HT-29 (cell line): Measurements from ENCODE around the gene C16orf95. TPM values are rescaled to one million over a fixed set of nuclear protein-coding genes. Genes with fewer than 3 reads are reported as not detected.
"Not testable (repeated sequence)": the region's sequence is repeated elsewhere in the genome, so short reads cannot be mapped to it uniquely, and the experiment has no call there.

Experiments
- DNase-seq: peaks from one replicate; pipeline ENCODE4 v3.0.0-alpha.2; 2015; ENCODE audit warnings: low spot score
- total RNA-seq: library from RNA; depleted of rRNA; stranded (reverse); fragments of >200 nt; shearing (Covaris generic); gene quantifications from 2 replicates; pipeline ENCODE4 v1.2.3, GENCODE V29; 2014

The C16orf95 gene
- total RNA-seq, 1 experiment from 2014 or later, result 1.7 TPM

DNA sequence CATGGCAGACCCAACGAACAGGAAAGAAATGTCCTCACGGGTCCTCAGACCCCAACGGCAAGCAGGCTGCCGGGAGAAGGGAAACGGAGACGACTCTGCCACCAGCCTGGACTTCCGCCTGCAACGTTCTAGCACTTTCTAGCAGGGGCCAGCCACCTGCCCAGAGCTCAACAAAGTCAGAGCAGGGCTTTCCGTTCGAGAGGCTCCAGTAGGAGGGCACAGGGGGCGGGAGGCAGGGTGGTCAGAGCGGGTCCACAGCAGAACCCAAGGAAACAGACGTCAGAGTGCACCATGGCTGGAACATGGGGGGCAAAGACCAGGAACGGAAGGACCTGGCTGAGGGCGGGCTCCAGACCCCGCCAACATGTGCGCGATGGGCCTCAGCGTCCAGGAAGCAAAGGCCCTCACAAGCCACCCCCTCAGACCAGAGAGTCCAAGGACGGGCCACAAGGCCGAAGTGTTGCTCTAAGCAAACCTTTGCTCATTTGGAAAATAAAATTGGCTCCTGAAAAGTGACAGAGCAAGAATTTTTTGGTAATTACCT is 29.4 kb upstream of the C16orf95 start:
- no peak for DNase-seq

DNA sequence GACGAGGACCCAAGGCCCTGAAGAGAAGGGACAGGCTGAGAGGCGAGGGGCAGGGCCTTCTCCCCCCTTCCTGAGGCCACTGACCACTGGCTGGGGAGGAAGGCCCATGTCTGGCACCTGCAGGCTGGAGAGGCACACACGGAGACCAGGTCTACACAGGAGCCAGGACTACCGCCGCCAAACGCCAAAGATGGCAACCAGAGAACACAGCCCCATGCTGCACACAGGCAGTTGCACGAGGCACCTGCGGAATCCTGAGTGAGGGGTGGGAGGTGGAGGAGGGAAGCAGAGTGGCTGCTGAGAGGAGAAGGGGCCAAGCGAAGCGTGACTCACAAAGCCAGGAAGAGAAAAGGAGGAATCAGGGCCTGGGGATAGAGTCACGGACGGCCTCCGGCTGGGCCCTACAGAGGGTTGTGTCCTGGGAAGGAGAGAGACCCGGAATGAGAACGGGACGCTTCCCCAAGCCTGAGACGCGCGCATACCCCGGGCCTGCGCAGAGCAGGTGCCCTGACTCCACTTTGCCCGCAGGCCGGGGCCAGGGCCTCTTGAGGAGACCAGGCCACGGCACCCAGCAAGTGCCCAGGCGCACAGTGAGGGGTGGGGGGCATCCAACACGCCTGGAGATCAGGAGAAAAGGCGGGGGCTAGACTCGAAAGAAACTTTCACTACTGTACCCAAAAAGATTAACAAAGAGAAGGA is 28.7 kb upstream of the C16orf95 start:
- DNase-seq, result no peak

DNA sequence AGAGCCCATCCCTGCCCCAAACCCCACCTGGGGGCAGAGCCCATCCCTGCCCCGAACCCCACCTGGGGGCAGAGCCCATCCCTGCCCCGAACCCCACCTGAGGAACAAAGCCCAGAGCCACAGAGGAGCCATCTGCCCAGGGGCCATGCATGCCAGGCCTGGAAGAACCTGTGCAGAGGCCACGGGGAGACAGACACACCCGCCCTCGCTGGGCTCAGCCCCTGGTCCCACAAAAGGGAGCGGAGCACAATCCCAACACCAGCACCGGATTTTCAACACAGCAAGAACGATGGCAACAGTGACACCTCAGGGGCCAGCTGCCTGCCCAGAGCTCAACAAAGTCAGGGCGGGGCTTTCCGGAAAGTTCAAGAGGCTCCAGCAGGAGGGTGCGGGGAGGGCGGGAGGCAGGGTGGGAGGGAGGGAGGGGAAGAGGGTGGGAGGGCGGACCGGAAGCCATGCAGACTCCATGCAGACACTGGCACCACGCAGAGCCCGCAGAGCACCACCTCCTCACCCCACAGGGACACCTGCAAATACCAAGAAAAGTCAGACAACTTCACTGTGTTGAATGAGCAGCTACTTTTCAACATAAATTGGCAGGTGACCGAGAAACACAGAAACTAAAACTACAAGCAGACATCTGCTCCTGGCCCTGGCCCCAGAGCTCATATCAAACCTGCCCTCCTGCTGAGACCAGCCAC is 27.9 kb upstream of the C16orf95 start:
- no peak for DNase-seq

- no peak for DNase-seq
Observed at GRCh38 chr16:87344165-87344930, 27.2 kb upstream of the C16orf95 start.

DNA sequence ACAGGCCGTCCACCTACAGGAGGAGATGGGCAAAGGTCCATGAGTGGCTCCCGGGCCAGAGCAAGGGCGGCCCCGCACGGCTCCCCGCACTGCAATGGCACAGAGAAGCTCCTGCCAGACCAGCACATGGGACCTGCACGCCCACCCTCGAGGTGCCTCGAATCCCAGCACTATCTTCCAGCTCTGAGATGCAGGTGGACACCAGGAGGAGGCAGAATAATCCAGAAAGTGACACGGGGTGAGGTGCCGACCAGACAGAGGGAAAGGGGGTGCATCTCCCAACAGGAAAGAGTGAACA is 26.5 kb upstream of the C16orf95 start:
- DNase-seq, result no peak

DNA sequence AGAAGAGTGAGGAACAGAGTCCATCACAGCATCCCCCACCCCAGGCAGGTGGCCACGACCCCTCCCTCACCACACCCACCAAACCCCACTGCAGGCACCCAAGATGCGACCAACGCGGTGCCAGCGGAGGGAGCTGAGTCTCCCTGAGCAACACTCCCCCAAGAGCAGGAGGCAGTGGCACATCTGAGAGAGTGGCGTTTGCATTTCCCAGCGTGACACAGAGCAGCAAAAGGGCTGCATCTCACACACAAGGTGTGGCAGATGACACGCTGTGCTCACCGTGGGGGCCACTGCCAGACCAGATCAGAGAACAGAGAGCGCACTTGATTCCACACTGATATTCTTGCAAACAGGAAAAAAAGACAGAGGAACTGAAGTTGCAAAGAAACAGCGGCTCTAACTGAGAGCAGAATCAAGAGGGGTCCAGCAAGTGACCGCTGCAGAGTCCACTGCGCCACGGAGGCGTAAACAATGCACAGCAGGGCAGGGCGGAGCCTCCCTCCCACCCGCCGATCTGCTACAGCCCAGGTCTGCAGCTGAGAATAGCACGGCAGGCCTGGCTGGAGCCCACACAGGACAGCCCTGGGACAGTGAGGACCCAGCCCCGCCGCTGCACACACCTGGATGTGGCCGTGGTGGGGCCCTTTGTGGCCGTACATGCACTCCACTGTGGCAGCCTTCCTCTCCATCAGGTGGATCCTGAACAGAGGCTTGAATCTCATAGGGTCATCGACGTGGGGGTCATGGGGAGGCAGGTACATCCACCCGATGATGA is 26.0 kb upstream of the C16orf95 start:
- DNase-seq, result no peak

DNA sequence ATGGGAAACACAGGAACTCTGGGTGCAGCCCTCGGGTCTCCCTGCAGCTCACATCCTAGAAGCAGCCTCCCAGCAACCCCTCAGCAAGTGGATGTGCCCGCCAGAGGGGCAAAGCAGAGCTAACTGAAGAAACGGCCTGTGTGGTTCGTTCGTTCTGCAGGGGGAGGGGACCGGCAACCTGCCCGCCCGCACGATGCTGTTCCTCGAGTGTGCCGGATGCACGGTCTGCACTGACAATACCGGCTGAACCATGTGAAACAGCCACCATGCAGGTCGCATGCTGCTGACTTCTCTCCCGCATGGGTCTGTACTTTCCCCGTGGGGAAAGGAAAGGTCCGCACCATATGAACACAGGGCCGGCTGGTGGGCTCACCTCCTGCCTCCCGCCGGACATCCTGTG is 25.3 kb upstream of the C16orf95 start:
- DNase-seq, result no peak

DNA sequence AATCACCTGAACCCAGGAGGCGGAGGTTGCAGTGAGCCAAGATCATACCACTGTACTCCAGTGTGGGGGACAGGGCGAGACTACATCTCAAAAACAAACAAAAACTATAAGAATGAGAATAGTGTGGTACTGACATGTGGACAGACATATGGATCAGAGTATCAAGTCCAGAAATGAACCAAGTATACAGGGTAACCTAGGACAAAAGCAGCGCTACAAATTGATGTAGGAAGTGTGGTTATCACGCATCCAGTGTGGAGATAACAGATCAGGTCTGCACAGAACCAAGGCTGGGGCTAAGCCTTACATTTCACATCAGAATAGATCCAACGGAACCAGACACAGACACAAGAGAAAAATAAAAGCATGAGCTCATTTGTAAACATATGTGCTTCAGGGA is 23.0 kb upstream of the C16orf95 start:
- DNase-seq, result no peak

GRCh38 chr16:87339724-87340105 is 22.5 kb upstream of the C16orf95 start:
- DNase-seq, result not testable (repeated sequence)

- no peak for DNase-seq
Observed at GRCh38 chr16:87339086-87339723, 22.0 kb upstream of the C16orf95 start.

DNA sequence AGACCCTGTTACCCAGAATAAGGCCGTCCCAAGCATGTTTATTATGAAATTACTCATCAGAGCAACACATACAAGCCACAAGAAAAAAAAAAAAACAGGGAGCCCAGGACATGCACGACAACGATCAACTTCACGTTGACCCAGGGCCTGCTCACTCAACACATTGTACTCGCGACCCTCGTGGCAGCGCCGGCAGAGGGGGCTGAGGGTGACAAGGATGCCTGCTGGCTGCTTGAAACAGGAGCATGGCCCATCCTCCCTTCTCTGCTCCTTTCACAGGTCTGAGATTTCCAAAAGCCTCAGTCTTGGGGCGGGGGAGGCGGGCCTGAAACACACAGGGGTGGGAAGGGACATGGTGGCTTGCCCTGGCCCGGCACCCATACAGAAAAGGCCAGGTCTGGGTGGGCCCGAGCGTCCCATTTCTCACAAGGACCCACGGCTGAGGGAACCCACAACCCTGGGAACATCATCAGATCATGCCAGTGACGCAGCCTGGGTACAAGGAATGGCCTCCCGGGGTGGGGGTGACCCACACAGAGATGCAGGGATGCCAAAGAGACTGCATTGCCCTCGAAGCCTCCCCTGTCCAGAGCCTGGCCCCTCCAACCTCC is 21.1 kb upstream of the C16orf95 start:
- no peak for DNase-seq

DNA sequence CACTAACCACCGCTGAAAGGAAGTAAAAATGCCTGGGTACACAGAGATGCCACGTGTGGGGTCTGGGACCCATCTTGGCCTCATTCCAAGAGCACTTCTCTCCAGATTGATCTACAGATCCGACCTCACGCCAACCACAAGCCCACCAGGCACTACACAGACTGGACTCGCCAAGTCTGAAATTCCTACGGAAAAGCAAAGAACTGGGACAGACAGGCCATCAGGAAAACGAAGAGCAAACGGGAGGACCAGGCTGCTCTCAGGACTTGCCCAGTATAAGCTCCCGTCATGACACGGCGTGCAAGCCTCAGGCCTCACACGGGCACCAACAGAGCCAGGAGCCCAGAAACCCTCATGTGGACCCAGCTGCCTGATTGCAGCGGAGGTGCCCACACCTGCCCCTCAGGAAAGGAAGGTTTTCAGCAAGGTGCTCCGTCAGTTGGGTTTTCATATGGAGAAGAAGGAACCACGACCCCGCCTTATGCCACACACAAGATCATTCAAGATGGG is 20.1 kb upstream of the C16orf95 start:
- no peak for DNase-seq

GRCh38 chr16:87336434-87337240 is 19.4 kb upstream of the C16orf95 start:
- no peak for DNase-seq

GRCh38 chr16:87335625-87336433 is 18.6 kb upstream of the C16orf95 start:
- DNase-seq, result no peak

DNA sequence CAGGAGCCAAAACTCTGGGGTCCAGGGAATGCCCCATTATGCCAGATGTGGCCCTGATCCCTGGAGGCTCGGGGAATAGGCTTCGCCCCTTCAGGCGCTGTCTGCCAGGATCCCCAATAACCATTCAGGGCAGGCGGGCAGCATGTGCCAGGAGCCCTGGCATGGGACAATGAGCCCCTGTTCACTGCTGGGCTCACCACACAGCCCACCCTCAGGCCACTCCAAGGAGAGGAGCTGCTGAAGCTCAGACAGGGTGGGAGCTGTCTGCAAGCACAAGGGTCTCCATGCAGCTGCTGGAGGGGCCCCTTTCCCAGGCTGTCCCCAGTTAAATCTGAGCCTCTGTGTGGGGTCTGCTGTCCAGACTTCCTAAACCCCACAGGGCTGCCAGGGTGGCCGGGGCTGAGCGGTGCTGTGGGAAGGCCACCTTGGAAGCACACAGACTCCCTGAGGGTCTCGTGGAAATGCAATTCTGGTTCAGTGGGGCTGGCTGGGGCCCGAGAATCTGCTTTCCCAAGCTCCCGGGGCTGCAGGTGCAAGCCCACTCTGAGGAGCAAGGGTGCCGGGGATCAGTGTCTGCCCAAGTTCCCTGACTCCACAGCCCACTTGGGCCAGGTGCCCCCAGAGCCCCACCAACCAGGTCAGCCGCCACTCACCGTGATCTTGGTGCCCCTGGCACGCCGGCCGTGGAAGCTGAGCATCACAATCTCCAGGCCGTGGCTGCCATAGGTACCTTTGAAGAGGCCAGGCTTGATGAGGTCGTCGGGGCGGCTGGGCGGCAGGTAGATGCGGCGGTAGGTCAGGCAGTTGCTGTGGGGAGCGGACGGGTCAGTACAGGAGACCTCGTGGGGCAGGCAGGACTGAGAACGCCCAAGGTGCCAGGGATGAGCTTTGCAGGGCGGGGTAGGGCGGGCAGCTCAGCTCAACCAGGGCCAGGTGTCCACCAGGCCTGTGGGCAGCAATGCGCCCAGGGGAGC is 17.7 kb upstream of the C16orf95 start:
- no peak for DNase-seq

GRCh38 chr16:87333581-87334331 is 16.6 kb upstream of the C16orf95 start:
- DNase-seq, result no peak

- DNase-seq, result no peak
Observed at GRCh38 chr16:87333101-87333500, 15.9 kb upstream of the C16orf95 start.
